Natural killer cell (primary cell): Measurements from ENCODE around the gene ZNF431. TPM values are rescaled to one million over a fixed set of nuclear protein-coding genes. Genes with fewer than 3 reads are reported as not detected.

Experiments
- total RNA-seq, 4 donors: library from RNA; stranded (reverse); fragments of 120-200 nt in 1 of 4; gene quantifications; one replicate each; pipeline versions ENCODE4 v1.2.3 to v1.2.4, GENCODE V29; 2013 to 2022

ZNF431 gene
- total RNA-seq, 3 donors from 2014 or later (not counting 1 experiment from before 2014, with no cell fraction given): 30.1 to 39.7 (median 30.4) TPM

Other genes with a start within 250 kb of the ZNF431 start
- gene ZNF85, start 218.8 kb upstream of the ZNF431 start, total RNA-seq: 1 to 10 TPM; 3.9 to 8.6 (median 5.4) TPM
- gene ZNF430, start 121.4 kb upstream of the ZNF431 start, total RNA-seq: 10 to 100 TPM; 32.7 to 43.0 (median 33.3) TPM
- 10 to 100 TPM; 12.5 to 15.0 (median 14.7) TPM for gene ZNF714, start 59.8 kb upstream of the ZNF431 start, total RNA-seq
- 10 to 100 TPM; 21.2 to 24.4 (median 24.4) TPM for gene ZNF708, start 187.4 kb downstream of the ZNF431 start, total RNA-seq
- gene ZNF738, start 217.0 kb downstream of the ZNF431 start, total RNA-seq: 10 to 100 TPM; 11.4 to 22.9 (median 14.7) TPM